Measurements from ENCODE around the gene CTNND1. TPM values are rescaled to one million over a fixed set of nuclear protein-coding genes. Genes with fewer than 3 reads are reported as not detected.

Gene CTNND1
- total and polyA plus RNA-seq, 2 of the 8 experiments (the other 6 are each of a cell fraction or from before 2014, with no cell fraction given): 91.9 to 164 TPM

DNA sequence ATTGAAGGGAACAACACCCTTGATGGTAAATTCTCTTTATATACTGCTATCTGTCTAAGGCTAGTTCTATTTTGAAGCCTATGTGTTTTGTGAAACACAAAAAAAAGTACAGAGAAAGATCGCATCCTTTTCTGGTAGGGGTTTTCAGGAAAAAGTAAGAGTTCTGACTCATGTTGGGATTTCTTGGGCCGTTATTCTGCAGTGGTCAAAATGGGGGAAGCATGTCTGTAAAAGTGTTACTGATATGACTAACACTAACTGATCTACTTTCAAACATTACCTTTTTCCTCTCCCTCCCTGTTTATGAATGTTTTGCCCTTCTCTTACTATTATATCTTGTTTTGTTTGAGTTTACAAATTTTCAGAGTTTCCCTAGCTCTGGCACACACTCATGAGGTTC lies 53.9 kb downstream of the CTNND1 start:
- Histone ChIP-seq H3K4me1 (replicated peaks in 1 of 4; ENCODE audit: control insufficient read depth in 3 of 4, insufficient read depth in 4 of 4, low read length in 3 of 4) (no peaks in the 10 kb centered on the region), H4K20me1 (replicated peaks in 1 of 2; ENCODE audit: control insufficient read depth in 1 of 2, insufficient read depth in 2 of 2, low read length in 2 of 2) (peaks cover 0 to 1% of the 10 kb centered on the region in 2 experiments), H3K79me2 (ENCODE audit: control insufficient read depth in 1 of 2, insufficient read depth in 2 of 2, low read length in 2 of 2) (no peaks in the 10 kb centered on the region), H3K9me3 (ENCODE audit: insufficient read depth in 2 of 2, low read depth in 1 of 2, low read length in 1 of 2) (no peaks in the 10 kb centered on the region), H3K4me2 (ENCODE audit: insufficient read depth in 1 of 2, low read depth in 2 of 2, low read length in 2 of 2) (no peak overlapping the region), H2AFZ (ENCODE audit: low read length) (no peak overlapping the region), H2BK15ac (ENCODE audit: low read length) (no peak overlapping the region), H3K4ac (replicated peaks; ENCODE audit: insufficient read length, low read depth, low read length) (no peak overlapping the region), H3K27me3 (replicated peaks in 1 of 4; ENCODE audit: control insufficient read depth in 3 of 4, extremely low read depth in 1 of 4, insufficient read depth in 3 of 4, low read length in 3 of 4) (no peaks in the 10 kb centered on the region), H2AK5ac (ENCODE audit: low read depth, low read length) (no peak overlapping the region), H2BK12ac (ENCODE audit: low read depth, low read length) (no peak overlapping the region), H3K18ac (ENCODE audit: extremely low read depth, low read length) (no peak overlapping the region), H2BK20ac (ENCODE audit: low read length) (no peak overlapping the region), H2BK120ac (replicated peaks; ENCODE audit: low read depth, low read length) (no peak overlapping the region), H3K4me3 (ENCODE audit: extremely low read depth in 1 of 4, insufficient read depth in 2 of 4, low read depth in 3 of 4, low read length in 4 of 4) (no peak overlapping the region), H3K56ac (replicated peaks; ENCODE audit: insufficient read length, low read depth, low read length) (no peak overlapping the region), H3K23ac (ENCODE audit: insufficient read length) (no peak overlapping the region), H4K8ac (ENCODE audit: extremely low read depth, insufficient read depth, low read length) (no peak overlapping the region), H3K23me2 (ENCODE audit: low read depth, low read length) (no peaks in the 10 kb centered on the region), H4K5ac (ENCODE audit: insufficient read length, low read depth, low read length) (no peak overlapping the region), H3K9ac (replicated peaks in 1 of 4; ENCODE audit: extremely low read depth in 1 of 4, low read depth in 3 of 4, low read length in 3 of 4) (no peak overlapping the region), H2BK5ac (ENCODE audit: low read depth, low read length) (no peak overlapping the region), H3K79me1 (ENCODE audit: low read depth, low read length) (no peaks in the 10 kb centered on the region; the same call in 1 of the 2 replicates), H3K14ac (ENCODE audit: insufficient read length) (no peak overlapping the region), H3K27ac (ENCODE audit: low read depth, low read length) (no peak overlapping the region), H4K91ac (replicated peaks; ENCODE audit: insufficient read length, low read length) (no peak overlapping the region), H3K36me3 (ENCODE audit: control insufficient read depth in 2 of 4, insufficient read depth in 4 of 4, low read length in 3 of 4) (peaks cover 19 to 73% (median 55%) of the 10 kb centered on the region in 4 experiments)
- WGBS, 2 experiments (ENCODE audit: extremely low coverage in 1 of 2, insufficient coverage in 1 of 2, insufficient read length in 1 of 2, insufficient replicate concordance in 2 of 2, low coverage in 1 of 2, low lambda C conversion rate in 2 of 2, missing lambda C conversion rate in 1 of 2): 92% methylated on average over 2 of the region's 2 CpGs; no CpG with 5 or more reads in 1 of the 2 experiments
- FAIRE-seq: no peak
- no peak for DNase-seq (ENCODE audit: low read depth in 1 of 2, low spot score in 2 of 2)
- ChIA-PET CTCF (ENCODE audit: partially characterized antibody) (interaction anchor here (0.9 to 1.6 kb wide), 3 partner anchors 64 to 153 kb away, joined by 3 read pairs; partner anchors contain the start of gene BTBD18), POLR2A (ENCODE audit: partially characterized antibody) (interaction anchor here (0.9 to 1.1 kb wide), 2 partner anchors 9 to 52 kb away, joined by 3 to 4 read pairs; no protein-coding TSS in a partner anchor)
- TF ChIP-seq EP300 (IDR thresholded peaks at IDR 0.05; ENCODE audit: borderline replicate concordance in 1 of 2, low read depth in 2 of 2, low read length in 2 of 2) (no peak), SAP30 (IDR thresholded peaks at IDR 0.05; ENCODE audit: insufficient read depth, insufficient replicate concordance, low read length) (no peak), KDM4A (IDR thresholded peaks at IDR 0.05; ENCODE audit: low read depth, low read length, severe bottlenecking) (no peak), CBX8 (IDR thresholded peaks at IDR 0.05; ENCODE audit: borderline replicate concordance, low read depth, low read length) (no peak), ZNF274 (IDR thresholded peaks at IDR 0.05; ENCODE audit: borderline replicate concordance, extremely low read depth, low read length) (no peak), SRF (IDR thresholded peaks at IDR 0.05; ENCODE audit: low read depth, low read length) (no peak), E2F6 (IDR thresholded peaks at IDR 0.05) (no peak), GABPA (IDR thresholded peaks at IDR 0.05; ENCODE audit: borderline replicate concordance, insufficient read depth, low read length) (no peak), FOSL1 (IDR thresholded peaks at IDR 0.05; ENCODE audit: insufficient read depth, low read depth, low read length) (no peak), NRF1 (IDR thresholded peaks at IDR 0.05; ENCODE audit: low read depth, low read length) (no peak), TCF12 (IDR thresholded peaks at IDR 0.05; ENCODE audit: low read depth, low read length) (no peak), PHF8 (conservative IDR thresholded peaks at IDR 0.05; ENCODE audit: low read depth, low read length) (no peak)
